Measurements from ENCODE around the gene GSE1.
A peak's percentile ranks its signal among the peaks of the same experiment; 100 is the strongest.

The GSE1 gene

GRCh38 chr16:85620374-85620773, 7.3 kb downstream of the GSE1 start:
- no peak for DNase-seq

- no peak for DNase-seq
Measured at GRCh38 chr16:85621698-85622428, 8.7 kb downstream of the GSE1 start.

- DNase-seq: no peak
Measured at GRCh38 chr16:85622683-85623082, 9.6 kb downstream of the GSE1 start.

- no peak for DNase-seq
Measured at GRCh38 chr16:85623250-85623649, 10.1 kb downstream of the GSE1 start.

GRCh38 chr16:85623997-85624601, 11.0 kb downstream of the GSE1 start:
- no peak for DNase-seq

GRCh38 chr16:85624646-85625045, 11.5 kb downstream of the GSE1 start:
- no peak for DNase-seq

GRCh38 chr16:85625053-85625452, 11.9 kb downstream of the GSE1 start:
- DNase-seq: peak in 1 of 14 donors; percentile 54

GRCh38 chr16:85625485-85626117, 12.5 kb downstream of the GSE1 start:
- DNase-seq: no peak

- peak in 1 of 14 donors; percentile 53 for DNase-seq
Measured at GRCh38 chr16:85626191-85626981, 13.3 kb downstream of the GSE1 start.

GRCh38 chr16:85627089-85627488, 14.0 kb downstream of the GSE1 start:
- no peak for DNase-seq

GRCh38 chr16:85627526-85628264, 14.6 kb downstream of the GSE1 start:
- peak in 1 of 14 donors; percentile 43 for DNase-seq

- DNase-seq: no peak
Measured at GRCh38 chr16:85628265-85628556, 15.1 kb downstream of the GSE1 start.

- DNase-seq: no peak
Measured at GRCh38 chr16:85628645-85629044, 15.5 kb downstream of the GSE1 start.

GRCh38 chr16:85629326-85629725, 16.2 kb downstream of the GSE1 start:
- DNase-seq: peak in 1 of 14 donors; percentile 27

GRCh38 chr16:85629853-85630252, 16.7 kb downstream of the GSE1 start:
- DNase-seq: no peak

GRCh38 chr16:85631230-85631629, 18.1 kb downstream of the GSE1 start:
- DNase-seq: no peak

- DNase-seq: peak in 1 of 14 donors; percentile 38
Measured at GRCh38 chr16:85631802-85632393, 18.8 kb downstream of the GSE1 start.

GRCh38 chr16:85632709-85633437, 19.8 kb downstream of the GSE1 start:
- no peak for DNase-seq

- DNase-seq: no peak
Measured at GRCh38 chr16:85633438-85633743, 20.3 kb downstream of the GSE1 start.

- DNase-seq: no peak
Measured at GRCh38 chr16:85633888-85634287, 20.8 kb downstream of the GSE1 start.

- DNase-seq: no peak
Measured at GRCh38 chr16:85634747-85635544, 21.8 kb downstream of the GSE1 start.

All from C1 segment of cervical spinal cord (tissue), 14 donors.